ENCODE measurements around the gene PTPA. TPM values are rescaled to one million over a fixed set of nuclear protein-coding genes. Genes with fewer than 3 reads are reported as not detected.

Gene PTPA
- total and polyA plus RNA-seq, 10 of the 15 experiments (the other 5 are each of a cell fraction or from before 2014, with no cell fraction given), result 1.6 to 111 (median 55.1) TPM

DNA sequence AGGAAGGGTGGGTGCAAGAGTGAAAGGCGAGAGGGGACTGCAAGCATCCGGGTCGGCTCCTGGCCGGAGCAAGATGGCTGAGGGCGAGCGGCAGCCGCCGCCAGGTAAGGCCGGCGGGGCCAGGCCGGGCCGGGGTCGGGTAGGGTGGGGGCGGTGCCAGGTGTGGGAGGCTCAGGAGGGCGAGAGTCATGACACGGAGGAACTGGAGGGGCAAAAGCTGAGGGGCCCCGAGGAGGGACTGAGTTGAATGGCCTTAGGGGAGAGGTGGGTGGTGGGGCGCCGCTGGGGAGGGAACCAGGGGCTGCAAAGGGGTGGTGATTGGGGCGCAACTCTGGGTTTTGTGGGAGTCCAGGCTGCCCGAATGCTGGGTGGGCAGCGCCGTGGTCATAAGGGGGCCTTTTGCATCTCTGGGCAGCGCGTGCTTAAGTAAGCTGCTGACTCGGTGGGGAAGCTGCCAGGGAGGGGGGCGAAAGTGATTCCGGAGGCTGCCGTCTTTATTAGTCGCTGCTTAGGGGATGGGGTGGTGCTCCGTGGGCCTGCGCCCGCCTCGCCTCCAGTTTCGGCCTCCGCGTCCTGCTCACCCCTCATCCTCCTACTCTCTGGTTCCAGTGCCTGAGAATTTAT, 425 bp downstream of the PTPA start:
- 1% methylated on average over 33 of the region's 37 CpGs for WGBS (ENCODE audit: insufficient coverage, insufficient replicate concordance, low lambda C conversion rate, missing lambda C conversion rate)
- Histone ChIP-seq H3K36me3 (ENCODE audit: control insufficient read depth in 2 of 2, insufficient read depth in 2 of 2, low read length in 1 of 2) (no peaks in the 10 kb centered on the region), H2AFZ (ENCODE audit: control insufficient read depth, low read depth, low read length) (peak overlapping the region; percentile 95), H3K27ac (ENCODE audit: control insufficient read depth, insufficient read depth) (peak overlapping the region; percentile 92), H3K9me3 (replicated peaks; ENCODE audit: control insufficient read depth, insufficient read depth, low read length) (no peaks in the 10 kb centered on the region; the same call in 2 of the 3 replicates), H3K4me2 (ENCODE audit: control insufficient read depth, insufficient read depth) (peak overlapping the region; percentile 46), H3K9ac (ENCODE audit: control insufficient read depth, insufficient read depth, low read length) (peak overlapping the region; percentile 85), H3K4me1 (ENCODE audit: control insufficient read depth, insufficient read depth, low read length) (peaks cover 7% of the 10 kb centered on the region), H3K79me2 (ENCODE audit: control insufficient read depth, insufficient read depth, low read length) (peaks cover 25% of the 10 kb centered on the region), H3K27me3 (replicated peaks in 1 of 2; ENCODE audit: control insufficient read depth in 2 of 2, insufficient read depth in 2 of 2, low read length in 1 of 2) (no peaks in the 10 kb centered on the region; a peak in 1 of 4 replicates), H3K4me3 (peak overlapping the region; percentile 98), H4K20me1 (ENCODE audit: control insufficient read depth, insufficient read depth) (no peaks in the 10 kb centered on the region)
- TF ChIP-seq, protein P1, sequence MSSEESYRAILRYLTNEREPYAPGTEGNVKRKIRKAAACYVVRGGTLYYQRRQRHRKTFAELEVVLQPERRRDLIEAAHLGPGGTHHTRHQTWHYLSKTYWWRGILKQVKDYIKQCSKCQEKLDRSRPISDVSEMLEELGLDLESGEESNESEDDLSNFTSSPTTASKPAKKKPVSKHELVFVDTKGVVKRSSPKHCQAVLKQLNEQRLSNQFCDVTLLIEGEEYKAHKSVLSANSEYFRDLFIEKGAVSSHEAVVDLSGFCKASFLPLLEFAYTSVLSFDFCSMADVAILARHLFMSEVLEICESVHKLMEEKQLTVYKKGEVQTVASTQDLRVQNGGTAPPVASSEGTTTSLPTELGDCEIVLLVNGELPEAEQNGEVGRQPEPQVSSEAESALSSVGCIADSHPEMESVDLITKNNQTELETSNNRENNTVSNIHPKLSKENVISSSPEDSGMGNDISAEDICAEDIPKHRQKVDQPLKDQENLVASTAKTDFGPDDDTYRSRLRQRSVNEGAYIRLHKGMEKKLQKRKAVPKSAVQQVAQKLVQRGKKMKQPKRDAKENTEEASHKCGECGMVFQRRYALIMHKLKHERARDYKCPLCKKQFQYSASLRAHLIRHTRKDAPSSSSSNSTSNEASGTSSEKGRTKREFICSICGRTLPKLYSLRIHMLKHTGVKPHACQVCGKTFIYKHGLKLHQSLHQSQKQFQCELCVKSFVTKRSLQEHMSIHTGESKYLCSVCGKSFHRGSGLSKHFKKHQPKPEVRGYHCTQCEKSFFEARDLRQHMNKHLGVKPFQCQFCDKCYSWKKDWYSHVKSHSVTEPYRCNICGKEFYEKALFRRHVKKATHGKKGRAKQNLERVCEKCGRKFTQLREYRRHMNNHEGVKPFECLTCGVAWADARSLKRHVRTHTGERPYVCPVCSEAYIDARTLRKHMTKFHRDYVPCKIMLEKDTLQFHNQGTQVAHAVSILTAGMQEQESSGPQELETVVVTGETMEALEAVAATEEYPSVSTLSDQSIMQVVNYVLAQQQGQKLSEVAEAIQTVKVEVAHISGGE (CRISPR knock-in tag; IDR thresholded peaks at IDR 0.05), result no peak
- TF ChIP-seq CBFB (IDR thresholded peaks at IDR 0.05; ENCODE audit: low read depth) (0 out of 2 replicates have a peak, but pooled peaks have one; percentile 7), MYB (IDR thresholded peaks at IDR 0.05; ENCODE audit: borderline replicate concordance, low read depth, low read length) (no peak), EGR1 (IDR thresholded peaks at IDR 0.05; ENCODE audit: borderline replicate concordance in 1 of 2, low read depth in 2 of 2, low read length in 2 of 2) (0 out of 3 replicates have a peak, but pooled peaks of 1 of the 2 experiments have one; percentile 13), CHD2 (IDR thresholded peaks at IDR 0.05; ENCODE audit: borderline replicate concordance, low read depth, low read length) (no peak), MTA2 (IDR thresholded peaks at IDR 0.05; ENCODE audit: low read depth) (0 out of 2 replicates have a peak, but pooled peaks have one; percentile 18), EZH2 (IDR thresholded peaks at IDR 0.05; ENCODE audit: borderline replicate concordance, control insufficient read depth, low read depth, low read length) (no peak), SUPT20H (IDR thresholded peaks at IDR 0.05; ENCODE audit: borderline replicate concordance, control insufficient read depth, low read depth, low read length) (no peak), FOXM1 (IDR thresholded peaks at IDR 0.05; ENCODE audit: low read depth, low read length) (no peak), KAT2A (conservative IDR thresholded peaks at IDR 0.05; ENCODE audit: control insufficient read depth, low read depth, low read length) (no peak), ZNF622 (IDR thresholded peaks at IDR 0.05) (no peak), ZZZ3 (IDR thresholded peaks at IDR 0.05; ENCODE audit: control insufficient read depth, insufficient read length, low read depth) (no peak)
- TF ChIP-seq, protein P2, sequence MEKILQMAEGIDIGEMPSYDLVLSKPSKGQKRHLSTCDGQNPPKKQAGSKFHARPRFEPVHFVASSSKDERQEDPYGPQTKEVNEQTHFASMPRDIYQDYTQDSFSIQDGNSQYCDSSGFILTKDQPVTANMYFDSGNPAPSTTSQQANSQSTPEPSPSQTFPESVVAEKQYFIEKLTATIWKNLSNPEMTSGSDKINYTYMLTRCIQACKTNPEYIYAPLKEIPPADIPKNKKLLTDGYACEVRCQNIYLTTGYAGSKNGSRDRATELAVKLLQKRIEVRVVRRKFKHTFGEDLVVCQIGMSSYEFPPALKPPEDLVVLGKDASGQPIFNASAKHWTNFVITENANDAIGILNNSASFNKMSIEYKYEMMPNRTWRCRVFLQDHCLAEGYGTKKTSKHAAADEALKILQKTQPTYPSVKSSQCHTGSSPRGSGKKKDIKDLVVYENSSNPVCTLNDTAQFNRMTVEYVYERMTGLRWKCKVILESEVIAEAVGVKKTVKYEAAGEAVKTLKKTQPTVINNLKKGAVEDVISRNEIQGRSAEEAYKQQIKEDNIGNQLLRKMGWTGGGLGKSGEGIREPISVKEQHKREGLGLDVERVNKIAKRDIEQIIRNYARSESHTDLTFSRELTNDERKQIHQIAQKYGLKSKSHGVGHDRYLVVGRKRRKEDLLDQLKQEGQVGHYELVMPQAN (conservative IDR thresholded peaks at IDR 0.05), result no peak
- intact Hi-C loops (cut with micrococcal nuclease; ENCODE audit: unreplicated experiment) (loop anchor here (2.0 kb wide), 1 partner anchor 31 kb away; the partner anchor contains the start of gene DOLPP1), in situ Hi-C loops (cut with MboI) (no loop called here)
- SMC1A ChIA-PET (ENCODE audit: uncharacterized antibody, unreplicated experiment), result interaction anchor here (0.6 to 2.6 kb wide), 4 partner anchors 10 to 552 kb away, joined by 3 to 11 read pairs (median 4); no protein-coding TSS in a partner anchor
- no TSS peak for BruUV-seq (replicated peaks)
- ATAC-seq (peak; percentile 53), DNase-seq (ENCODE audit: low read depth, low spot score) (no peak), FAIRE-seq (no peak)
- CTCF ChIA-PET, result interaction anchor here (1.2 to 4.4 kb wide), 5 partner anchors 11 to 31 kb away, joined by 4 to 32 read pairs (median 10); no protein-coding TSS in a partner anchor
- RAD21 ChIA-PET (ENCODE audit: unreplicated experiment), result interaction anchor here (0.7 to 2.2 kb wide), 3 partner anchors 13 to 73 kb away, joined by 3 to 7 read pairs (median 3); no protein-coding TSS in a partner anchor
- POLR2A ChIA-PET, result interaction anchor here (0.5 to 1.9 kb wide), 6 partner anchors 14 to 1017 kb away, joined by 3 to 7 read pairs (median 4); no protein-coding TSS in a partner anchor
